Fibroblast of mammary gland (primary cell): Measurements from ENCODE around the gene VIPAS39.
"Not testable (repeated sequence)": the region's sequence is repeated elsewhere in the genome, so short reads cannot be mapped to it uniquely, and the experiment has no call there.

Experiments used
- DNase-seq: peaks from one replicate; pipeline ENCODE4 v3.0.0-alpha.2; 2010; ENCODE audit warnings: low read depth
- H3K4me3 ChIP-seq: 2 replicates; pipeline ENCODE4 v1.5.1; 2011; ENCODE audit warnings: low read depth, mild to moderate bottlenecking, low read length, moderate library complexity; ENCODE audit not compliant: control insufficient read depth
- TF ChIP-seq, protein P1 (sequence below): conservative IDR thresholded peaks from 2 replicates; pipeline ENCODE4 v1.5.1; 2011; ENCODE audit warnings: low read depth, low read length, inconsistent platforms; ENCODE audit not compliant: control insufficient read depth, insufficient read depth

VIPAS39 gene

DNA sequence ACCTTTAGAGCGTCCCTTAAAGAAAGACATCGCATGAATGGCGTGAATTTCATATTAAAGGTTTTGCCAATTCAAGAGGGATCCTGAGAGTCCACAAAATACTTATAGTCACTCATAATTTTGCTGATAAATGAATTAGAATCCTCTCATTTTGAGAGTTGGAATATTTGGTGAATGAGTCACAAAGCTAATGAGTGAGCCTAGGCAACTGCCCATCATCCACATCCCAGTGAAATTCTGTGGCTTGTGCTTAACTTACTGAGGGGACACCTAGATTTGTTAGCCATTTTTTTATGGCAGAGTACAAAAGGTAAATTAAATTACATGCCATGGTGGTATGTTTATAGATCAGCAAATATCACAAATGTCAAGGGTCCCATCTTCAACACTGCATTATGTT is 21.4 kb downstream of the VIPAS39 start:
- H3K4me3 ChIP-seq: no peak overlapping the region
- DNase-seq: no peak
- TF ChIP-seq, protein P1, sequence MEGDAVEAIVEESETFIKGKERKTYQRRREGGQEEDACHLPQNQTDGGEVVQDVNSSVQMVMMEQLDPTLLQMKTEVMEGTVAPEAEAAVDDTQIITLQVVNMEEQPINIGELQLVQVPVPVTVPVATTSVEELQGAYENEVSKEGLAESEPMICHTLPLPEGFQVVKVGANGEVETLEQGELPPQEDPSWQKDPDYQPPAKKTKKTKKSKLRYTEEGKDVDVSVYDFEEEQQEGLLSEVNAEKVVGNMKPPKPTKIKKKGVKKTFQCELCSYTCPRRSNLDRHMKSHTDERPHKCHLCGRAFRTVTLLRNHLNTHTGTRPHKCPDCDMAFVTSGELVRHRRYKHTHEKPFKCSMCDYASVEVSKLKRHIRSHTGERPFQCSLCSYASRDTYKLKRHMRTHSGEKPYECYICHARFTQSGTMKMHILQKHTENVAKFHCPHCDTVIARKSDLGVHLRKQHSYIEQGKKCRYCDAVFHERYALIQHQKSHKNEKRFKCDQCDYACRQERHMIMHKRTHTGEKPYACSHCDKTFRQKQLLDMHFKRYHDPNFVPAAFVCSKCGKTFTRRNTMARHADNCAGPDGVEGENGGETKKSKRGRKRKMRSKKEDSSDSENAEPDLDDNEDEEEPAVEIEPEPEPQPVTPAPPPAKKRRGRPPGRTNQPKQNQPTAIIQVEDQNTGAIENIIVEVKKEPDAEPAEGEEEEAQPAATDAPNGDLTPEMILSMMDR: no peak

DNA sequence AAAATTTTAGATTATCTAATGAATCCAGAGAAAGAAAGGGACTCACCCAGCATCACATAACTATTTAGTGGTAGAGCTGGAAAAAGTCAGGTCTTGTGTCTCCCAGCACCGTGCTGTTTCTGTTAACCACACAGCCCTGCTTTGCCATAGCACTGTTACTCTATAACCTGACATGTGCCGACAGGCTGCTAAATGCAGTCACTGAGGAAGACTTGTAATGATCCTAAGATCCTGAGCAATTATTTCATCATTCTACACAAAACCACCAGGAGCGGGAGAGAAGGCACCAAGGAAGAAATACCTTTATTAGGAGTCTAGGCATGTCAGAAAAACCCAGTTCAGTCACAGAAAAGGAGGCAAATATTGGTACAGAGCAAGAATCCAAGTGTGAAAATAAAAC is 31.0 kb downstream of the VIPAS39 start:
- H3K4me3 ChIP-seq: no peak overlapping the region
- no peak for DNase-seq
- TF ChIP-seq, protein P1: no peak

DNA sequence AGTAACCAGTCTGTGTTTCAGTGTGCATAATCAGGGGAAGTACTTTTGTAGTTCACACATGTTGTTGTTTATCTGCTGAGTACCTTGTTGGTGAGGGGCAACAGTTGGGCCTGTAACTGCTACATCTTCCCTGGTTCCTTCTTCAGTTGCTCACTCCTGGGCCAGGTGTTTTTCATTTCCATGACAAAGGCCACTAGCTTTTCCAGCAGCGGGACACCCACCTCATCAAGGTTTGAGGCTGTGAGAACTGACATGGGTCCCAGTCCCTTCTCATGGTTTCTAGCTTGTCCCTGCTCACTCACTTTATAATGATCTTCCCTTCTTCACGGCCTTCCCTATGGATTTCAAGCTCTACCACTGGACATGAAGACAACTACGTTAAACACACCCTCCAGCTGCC is 32.5 kb downstream of the VIPAS39 start:
- TF ChIP-seq, protein P1: no peak
- DNase-seq: no peak
- no peak overlapping the region for H3K4me3 ChIP-seq

DNA sequence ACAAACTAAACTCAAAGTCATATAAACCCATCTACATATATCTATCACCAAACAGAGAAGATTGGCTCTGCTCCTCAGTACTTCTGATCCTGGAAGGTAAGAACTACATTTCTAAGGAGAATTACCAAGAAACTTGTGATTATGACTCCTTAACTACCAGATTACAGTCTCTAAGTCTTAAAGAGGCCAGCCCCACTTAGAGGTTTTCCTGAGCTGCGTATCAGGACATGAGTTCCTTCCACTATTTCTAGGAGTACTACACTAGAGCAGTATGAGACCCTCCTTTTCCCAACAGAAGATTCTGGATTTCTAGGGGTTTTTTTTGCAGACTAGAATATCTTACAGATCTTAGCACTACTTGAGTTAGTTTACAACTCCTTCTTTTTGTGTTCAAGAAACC is 34.0 kb downstream of the VIPAS39 start, which contains the start of gene NOXRED1:
NOXRED1 (minus strand) TSS at position 101 of the 400 bp plus-strand sequence. CDS start 634 bp downstream, outside the sequence.
- H3K4me3 ChIP-seq: no peak within 1 kb of the TSS
- TF ChIP-seq, protein P1: no peak
- DNase-seq: no peak

DNA sequence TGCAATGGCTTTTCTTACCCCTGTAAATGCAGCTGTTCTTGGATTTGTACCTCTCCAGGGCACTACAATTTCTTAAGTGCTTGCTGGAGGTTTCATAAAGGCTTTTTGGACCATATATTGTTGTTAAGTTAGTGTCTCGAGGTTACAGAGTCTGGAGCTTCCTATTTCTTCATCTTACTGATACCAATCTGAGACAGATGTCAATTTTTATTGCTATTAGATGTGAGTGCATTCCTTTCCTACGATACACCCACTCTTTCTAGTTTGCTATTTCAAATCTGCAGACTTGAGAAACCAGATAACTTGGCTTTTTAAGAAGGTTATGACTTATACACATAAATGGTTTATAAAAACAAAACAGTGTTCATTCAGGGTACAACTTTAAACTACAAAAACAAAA is 36.2 kb downstream of the VIPAS39 start:
- TF ChIP-seq, protein P1: no peak
- H3K4me3 ChIP-seq: no peak overlapping the region
- DNase-seq: no peak

DNA sequence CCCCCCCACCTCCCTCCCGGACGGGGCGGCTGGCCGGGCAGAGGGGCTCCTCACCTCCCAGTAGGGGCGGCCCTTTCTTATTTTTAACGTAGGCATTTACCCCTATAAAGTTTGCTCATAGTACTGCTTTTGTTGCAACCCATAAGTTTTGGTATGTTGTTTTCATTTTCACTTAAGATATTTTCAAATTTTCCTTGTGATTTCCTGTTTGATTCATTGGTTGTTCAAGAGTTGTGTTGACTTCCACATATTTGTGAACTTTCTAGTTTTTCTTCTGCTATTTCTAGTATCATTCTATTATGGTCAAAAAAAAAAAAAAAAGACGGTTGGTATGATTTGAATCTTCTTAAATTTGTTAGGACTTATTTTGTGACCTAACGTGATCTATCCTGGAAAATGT is 40.6 kb downstream of the VIPAS39 start:
- TF ChIP-seq, protein P1: no peak
- DNase-seq: no peak

DNA sequence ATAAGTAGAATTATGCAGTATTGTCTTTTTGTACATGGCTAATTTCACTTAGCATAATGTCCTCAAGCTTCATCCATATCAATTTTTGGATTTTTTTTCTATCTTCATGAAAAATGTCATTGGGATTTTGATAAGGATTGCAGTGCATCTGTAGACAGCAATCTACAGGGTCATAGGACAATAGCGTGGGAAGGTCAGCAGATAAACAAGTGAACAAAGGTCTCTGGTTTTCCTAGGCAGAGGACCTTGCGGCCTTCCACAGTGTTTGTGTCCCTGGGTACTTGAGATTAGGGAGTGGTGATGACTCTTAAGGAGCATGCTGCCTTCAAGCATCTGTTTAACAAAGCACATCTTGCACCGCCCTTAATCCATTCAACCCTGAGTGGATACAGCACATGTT is 41.3 kb downstream of the VIPAS39 start:
- not testable (repeated sequence) for H3K4me3 ChIP-seq, DNase-seq

More for the DNA sequence above, 40.6 kb downstream of the VIPAS39 start:
- no peak overlapping the region for H3K4me3 ChIP-seq

DNA sequence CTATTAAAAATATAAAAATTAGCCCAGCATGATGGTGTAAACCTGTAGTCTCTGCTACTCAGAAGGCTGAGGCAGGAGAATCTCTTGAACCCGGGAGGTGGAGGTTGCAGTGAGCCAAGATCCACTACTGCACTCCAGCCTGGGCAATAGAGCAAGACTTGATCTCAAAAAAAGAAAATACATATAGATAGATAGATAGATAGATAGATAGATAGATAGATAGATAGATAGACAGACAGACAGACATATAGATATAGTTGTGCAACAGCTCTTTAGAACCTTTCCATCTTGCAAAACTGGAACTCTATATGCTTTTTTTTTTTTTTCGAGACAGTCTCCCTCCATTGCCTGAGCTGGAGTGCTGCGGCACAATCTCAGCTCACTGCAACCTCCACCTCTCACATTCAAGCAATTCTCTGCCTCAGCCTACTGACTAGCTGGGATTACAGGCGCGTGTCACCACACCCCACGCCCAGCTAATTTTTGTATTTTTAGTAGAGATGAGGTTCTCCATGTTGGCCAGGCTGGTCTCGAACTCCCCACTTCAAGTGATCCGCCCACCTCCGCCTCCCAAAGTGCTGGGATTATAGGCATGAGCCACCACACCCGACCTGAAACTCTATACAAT is 41.9 kb downstream of the VIPAS39 start:
- DNase-seq: not testable (repeated sequence)

More for the DNA sequence above, 41.9 kb downstream of the VIPAS39 start:
- not testable (repeated sequence) for H3K4me3 ChIP-seq
